ENCODE data around the gene GPR35.
"Not testable (repeated sequence)": the region's sequence is repeated elsewhere in the genome, so short reads cannot be mapped to it uniquely, and the experiment has no call there.

DNA sequence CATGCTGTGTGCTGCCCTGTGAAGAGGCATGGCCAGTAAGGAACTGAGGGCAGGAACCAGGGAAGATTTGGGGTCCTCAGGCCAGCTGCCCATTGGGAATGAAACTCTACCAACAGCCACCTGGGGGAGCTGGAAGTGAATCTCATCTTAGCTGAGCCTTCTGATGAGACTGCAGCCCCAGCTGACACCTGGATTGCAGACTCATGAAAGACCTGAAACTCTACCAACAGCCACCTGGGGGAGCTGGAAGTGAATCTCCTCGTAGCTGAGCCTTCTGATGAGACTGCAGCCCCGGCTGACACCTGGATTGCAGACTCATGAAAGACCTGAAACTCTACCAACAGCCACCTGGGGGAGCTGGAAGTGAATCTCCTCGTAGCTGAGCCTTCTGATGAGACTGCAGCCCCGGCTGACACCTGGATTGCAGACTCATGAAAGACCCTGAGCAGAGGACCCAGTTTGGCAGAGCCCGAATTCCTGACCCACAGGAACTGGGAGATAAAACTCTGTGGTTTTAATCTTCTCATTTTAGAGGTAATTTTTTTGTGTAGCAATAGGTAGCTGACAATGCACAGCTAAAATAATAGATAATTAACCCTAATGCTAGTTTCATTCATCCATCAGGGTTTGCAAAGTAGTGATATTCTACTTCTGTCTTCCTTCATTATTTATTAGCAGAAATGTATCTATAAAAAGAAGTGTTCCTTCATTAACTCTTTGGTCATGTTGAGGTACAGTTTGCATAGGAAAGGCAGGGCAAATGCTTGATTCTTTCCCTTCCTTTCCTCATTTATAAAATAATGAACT, 8.2 kb upstream of the GPR35 start:
- not testable (repeated sequence) for TF ChIP-seq POLR2A (IDR thresholded peaks at IDR 0.05)
- TF ChIP-seq, protein P1, sequence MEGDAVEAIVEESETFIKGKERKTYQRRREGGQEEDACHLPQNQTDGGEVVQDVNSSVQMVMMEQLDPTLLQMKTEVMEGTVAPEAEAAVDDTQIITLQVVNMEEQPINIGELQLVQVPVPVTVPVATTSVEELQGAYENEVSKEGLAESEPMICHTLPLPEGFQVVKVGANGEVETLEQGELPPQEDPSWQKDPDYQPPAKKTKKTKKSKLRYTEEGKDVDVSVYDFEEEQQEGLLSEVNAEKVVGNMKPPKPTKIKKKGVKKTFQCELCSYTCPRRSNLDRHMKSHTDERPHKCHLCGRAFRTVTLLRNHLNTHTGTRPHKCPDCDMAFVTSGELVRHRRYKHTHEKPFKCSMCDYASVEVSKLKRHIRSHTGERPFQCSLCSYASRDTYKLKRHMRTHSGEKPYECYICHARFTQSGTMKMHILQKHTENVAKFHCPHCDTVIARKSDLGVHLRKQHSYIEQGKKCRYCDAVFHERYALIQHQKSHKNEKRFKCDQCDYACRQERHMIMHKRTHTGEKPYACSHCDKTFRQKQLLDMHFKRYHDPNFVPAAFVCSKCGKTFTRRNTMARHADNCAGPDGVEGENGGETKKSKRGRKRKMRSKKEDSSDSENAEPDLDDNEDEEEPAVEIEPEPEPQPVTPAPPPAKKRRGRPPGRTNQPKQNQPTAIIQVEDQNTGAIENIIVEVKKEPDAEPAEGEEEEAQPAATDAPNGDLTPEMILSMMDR (IDR thresholded peaks at IDR 0.05) = not testable (repeated sequence)
